Fibroblast of gingiva (primary cell): ENCODE measurements around the gene NECAB2.

Experiments used
- DNase-seq: peaks from one replicate; pipeline ENCODE4 v3.0.0-alpha.2; 2011; ENCODE audit warnings: low read depth

NECAB2 gene

DNA sequence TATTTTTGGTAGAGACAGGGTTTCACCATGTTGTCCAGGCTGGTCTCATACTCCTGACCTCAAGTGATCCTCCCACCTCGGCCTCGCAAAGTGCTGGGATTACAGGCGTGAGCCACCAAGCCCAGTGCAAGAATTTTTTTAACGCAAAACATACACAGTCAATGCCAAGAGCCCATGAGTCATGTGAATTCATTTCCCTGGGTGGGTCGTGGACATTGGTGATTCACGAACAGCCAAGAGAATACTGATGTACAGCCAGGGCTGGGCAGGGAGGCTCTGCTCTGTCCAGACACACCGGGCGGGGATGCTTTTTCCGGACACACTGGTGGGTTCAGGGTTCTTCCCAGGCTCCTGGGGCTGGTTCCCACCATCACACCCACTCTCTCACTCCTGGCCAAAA is 56.8 kb downstream of the NECAB2 start:
- DNase-seq, result peak; percentile 61

DNA sequence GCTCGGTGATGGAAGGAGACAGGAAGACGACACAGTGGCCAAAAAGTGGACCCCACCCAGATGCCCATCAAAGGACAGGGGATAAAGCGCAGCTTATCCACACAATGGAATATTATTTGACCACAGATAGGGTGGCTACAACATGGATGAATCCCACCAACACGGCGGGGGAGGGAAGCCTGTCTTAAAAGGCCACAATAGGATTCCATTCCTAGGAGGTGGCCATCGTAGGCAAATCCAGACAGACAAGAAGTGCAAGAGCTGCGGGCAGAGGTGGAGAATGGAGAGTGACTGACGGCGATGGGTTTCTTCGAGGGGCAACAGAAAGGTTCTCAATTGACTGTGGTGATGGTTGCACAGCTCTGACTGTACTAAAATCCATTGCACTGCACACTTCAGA is 58.6 kb downstream of the NECAB2 start:
- no peak for DNase-seq

DNA sequence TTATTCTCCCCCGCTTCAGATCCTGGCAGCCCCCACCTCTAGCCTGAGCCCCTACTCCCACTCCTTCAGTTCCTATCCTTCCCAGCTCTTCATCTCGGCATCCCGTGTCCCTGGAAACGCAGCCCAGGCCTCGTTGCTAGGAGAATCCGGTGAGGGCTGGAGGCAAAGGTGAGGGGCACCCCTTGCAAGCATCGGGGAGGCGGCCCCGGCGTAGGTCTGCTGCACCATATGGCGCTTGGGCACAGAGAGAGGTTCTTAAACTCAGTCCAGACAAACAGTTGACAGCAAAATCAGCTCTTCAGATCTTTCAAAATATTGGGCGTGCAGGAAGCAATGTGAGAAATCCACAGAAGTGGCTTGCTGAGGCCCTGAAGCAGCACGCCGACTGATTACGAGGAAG is 59.6 kb downstream of the NECAB2 start:
- no peak for DNase-seq

DNA sequence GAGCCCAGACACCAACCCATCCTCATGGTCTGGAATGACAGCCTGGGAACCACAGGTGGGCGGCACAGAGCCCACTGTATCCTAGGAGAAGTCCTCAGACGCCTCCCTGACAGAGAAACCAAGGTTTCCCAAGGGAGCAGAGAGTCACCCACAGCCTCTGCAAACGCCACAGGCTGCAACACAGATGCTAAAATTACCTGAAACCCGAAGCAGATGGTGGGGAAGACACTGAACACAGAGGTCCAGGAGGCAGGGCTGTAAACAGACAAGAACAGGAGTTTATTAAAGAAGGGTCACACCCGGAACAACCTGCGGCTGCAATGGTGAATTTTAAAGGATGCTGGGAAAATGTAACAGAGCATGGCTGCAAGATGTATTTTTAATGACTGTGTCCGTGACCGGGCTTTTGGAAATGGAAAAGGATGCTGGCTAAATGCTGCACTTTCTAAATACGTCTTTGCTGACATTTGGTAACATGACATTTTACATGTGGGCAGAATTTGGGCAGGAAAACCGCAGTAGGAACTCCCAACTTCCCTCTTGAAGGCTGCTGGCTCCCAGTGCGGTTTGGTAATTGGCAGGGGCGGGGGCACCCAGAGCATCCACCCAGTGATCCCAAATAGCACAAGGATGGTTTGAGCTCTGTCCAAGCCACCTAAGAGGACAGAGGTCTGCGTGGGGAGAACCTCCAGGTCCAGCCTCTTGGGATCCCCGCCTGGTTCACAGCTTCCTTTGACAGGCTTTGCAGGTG is 61.4 kb downstream of the NECAB2 start:
- DNase-seq, result no peak

DNA sequence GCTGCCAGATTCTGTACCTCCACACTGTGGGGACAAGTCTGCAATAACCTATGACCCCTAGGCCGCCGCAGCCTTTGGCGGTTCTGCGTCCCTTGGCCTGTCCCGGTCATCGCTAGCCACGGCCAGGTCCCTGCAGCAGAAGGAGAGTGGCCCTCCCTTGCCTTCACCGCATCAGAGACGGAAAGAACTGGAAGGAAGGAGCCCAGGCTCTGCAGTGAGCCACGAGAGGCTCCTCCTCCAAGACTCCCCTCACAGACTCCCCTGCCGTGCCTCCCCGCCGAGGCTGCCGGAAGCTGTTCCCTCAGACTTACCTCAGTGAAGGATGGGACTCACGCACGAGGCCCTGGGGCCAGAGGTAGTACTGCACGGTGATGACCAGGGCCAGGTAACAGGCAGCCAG is 63.5 kb downstream of the NECAB2 start:
- no peak for DNase-seq

DNA sequence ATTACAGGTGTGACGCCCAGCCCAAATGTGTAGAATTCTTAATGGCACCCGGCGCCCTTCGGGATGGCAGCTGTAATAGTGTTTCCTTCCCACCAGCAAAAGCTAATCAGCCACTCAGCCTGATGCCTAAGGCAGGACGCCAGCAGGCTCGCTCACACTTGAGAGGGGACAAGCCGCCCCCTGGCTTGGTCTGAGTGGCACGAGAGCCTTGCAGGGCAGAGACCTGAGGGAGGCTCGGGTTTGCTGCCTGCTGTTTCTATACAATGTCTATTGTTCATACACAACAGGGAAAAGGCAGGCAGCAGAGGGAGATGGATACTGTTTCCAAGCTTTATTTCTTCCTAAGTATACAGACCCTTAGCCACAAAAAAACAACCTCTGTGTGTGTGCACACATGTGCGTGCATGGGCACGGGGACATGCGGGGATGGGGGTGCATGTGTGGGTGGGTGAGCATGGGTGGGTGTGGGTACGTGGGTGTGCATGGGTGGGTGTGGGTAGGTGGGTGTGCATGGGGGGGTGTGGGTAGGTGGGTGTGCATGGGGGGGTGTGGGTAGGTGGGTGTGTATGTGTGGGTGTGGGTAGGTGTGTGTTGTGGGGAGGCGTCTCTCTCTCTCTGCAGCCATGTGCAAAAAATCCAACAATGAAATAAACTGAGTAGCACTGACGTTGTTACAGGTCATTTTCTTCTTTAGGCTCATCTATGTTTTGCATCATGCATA is 64.6 kb downstream of the NECAB2 start:
- no peak for DNase-seq

DNA sequence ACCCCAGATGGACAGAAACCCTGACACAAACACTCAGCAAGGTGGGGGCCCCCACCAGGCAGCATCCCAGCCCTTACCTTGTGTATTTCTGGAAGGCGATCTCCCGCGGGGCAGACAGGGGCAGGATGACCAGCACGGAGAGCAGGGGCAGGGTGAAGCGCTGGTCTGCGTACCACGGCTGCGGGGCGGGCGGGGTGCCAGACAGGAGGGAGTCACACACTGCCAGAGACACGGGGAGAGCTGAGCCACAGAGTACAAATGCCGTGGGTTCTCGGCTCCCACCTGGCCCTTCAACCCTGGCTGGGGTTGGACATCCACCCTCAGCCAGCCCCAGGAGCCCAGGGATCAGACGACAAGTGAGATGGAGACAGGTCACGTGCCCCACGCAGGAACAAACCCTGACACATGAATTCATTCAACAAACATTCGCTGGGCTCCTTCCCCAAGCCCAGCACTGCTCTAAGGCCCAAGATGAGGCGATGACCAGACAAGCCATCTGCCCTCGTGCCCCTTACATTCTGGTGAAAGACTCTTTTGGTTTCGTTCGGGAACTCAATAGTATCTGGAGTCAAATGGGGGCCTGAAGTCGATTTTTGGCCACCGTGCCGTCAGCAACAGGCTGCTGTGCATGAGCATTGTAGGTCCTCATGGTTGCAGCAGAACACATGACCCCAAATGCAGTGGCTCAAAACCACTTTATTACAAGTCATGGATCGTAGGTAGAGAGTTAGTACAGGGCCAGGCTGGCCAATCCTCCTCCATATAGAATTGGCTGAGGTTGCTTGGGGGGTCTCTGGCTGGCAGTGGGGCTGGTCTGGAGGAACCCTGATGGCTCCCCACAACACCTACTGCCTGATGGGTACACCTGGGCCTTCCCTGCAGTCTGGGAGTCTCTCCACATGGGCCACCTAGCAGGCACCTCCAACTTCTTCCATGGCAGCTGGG is 65.5 kb downstream of the NECAB2 start:
- DNase-seq, result no peak

DNA sequence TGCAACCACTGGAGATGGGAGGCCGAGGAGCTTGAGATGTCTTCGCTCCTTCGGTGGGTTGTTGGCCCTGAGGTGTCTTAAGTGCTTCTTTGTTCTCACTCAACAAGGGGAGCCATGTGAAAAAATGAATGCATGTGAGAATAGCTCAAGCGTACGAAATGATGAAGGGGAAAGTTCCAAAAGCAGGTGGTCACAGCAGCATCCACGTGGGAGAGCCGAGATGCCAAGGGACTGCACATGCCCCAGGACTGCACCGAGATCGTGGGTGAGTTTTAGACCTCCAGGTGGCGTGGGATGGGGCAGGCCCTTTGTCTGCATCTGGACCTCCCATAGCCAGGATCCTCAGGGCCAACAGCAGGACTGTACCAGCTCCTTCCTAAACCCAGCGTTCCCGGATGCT is 66.5 kb downstream of the NECAB2 start:
- no peak for DNase-seq

DNA sequence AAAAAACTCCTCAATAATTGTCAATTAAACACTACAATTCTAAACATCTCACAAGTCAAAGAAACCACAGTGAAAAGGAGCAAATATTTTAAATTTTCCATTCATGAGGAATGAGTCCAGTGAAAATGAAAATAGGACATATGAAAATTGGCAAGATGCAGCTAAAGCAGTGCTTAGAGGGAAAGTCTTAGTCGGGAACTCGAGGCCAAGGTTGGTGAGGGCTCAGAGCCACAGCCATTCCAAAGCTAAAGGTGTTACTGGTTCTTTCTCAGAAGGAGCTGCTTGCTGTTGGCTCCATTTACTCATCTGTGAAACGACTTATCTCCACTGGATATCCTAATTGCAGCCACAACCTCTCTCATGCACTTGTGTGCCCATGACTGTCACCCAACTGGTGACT is 68.1 kb downstream of the NECAB2 start:
- DNase-seq, result no peak

DNA sequence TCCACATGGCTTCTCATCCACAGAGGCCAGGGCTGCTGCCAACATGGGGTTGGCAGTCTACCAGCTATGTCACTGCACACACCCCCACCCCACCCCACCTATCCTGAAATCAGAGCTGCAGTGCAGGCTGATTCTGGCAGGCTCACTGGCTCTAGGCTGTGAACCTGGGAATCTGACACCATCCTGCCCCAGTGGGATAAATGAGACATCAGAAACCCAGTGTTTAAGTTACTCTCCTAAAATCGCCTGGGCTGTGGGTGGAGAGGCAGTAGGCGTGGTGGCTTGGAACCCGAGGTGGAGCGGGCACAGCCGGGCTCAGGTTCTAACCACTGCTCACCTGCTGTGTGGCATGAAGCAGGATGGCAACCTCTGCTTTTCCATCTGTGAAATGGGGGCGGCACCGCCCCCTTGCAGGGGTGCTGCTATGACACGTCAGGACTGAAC is 69.0 kb downstream of the NECAB2 start:
- no peak for DNase-seq

DNA sequence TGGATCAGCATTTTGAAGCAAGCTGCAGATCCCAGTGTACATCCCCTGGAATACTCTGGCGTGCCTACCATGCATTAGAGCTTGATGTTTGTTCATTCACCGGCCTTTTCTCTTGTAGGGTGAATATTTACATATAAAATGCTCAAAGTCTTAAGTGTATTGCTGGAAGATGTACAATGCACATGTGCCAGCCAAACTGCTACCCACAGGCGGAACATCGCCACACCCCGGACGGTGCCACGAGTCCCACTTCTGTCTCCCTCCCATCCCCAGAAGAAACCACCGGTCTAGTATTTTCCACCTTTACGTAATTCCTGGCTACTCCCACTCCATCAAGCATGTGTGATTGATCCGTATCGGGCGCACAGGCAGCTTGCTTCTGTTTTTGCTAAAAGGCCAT is 70.4 kb downstream of the NECAB2 start:
- no peak for DNase-seq

DNA sequence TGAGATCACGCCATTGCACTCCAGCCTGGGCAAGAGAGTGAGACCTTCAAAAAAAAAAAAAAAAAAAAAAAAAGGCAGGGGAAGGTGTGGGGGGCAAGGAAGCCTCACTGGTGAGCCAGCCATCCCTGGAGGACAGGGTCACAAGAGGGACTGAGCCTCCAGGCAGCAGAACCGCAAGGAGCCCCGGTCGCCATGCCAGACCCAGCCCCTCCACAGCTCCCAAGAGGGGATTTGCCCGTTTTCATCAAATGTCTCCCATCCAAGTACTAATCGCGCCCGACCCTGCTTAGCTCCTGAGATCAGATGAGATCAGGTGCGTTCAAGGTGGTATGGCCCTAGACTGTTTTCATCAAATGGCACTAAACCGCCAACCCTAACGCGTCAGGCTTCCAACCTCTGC is 71.7 kb downstream of the NECAB2 start:
- DNase-seq, result no peak

DNA sequence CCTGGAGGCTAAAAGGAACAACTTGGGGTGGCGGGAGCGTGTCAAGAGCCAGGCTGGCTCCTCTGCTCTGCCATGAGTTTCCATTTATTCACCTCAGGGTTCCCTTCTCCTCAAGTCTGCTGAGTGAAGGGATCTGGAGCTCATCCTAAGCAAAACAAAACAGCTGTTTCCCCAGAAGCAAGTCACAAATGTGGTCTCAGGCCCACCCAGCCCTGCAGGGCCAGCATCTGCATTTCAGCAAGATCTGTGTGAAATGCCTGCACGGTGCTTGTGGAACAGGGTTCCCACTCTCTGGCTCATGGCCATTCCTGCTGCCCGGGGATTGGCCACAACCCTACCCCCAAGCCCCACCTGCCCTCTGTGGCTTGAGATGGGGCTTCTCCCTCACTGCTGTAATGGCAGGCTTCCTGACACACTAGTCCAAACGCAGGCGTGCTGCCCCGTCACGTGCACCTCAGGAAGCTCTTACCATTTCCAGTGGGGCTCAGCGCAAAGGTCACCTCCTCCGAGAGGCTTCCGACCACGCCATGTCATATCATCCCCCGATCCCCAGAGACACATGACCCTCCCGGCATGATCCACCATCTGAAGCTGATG is 72.3 kb downstream of the NECAB2 start:
- DNase-seq, result no peak

DNA sequence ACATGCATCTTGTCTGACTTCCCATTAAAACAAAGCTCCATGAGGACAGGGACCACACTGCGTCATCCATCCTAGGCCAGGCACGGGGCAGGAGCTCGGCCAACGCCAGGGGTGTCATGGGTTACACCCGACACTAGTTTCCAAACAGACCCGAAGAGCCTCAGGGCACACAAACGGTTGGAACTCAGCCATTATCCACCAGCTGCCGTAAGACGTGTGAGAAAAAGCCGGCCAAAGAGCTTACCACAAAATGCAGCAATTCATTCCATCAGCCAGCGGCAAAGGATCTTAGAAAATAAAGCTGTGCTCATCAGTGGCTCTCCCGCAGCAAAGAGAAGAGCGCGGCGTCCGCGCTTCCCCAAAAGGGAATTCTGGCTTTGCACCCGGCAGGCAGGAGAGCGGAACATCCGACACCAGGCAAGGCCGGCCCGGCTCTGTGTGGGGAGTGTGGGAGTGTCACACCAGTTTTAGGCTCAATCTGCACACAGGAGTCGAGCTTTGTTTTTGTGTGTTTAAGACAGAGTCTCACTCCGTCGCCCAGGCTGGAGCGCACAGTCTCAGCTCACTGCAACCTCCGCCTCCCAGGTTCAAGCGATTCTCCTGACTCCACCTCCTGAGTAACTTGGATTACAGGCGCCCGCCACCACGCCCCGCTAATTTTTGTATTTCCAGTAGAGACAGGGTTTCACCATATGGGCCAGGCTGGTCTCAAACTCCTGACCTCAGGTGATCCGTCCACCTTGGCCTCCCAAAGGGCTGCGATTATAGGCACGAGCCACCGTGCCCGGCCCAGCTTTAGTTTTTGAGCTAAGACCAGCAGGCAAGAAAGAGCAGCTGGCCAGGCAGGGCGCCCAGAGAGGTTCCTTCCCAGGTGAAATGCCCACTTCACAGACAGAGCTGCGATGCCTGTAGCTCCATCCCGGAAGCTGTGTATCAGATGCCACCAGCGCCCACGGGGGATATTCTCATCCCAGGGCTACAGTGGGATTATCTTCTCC is 73.1 kb downstream of the NECAB2 start:
- DNase-seq, result peak; percentile 88

DNA sequence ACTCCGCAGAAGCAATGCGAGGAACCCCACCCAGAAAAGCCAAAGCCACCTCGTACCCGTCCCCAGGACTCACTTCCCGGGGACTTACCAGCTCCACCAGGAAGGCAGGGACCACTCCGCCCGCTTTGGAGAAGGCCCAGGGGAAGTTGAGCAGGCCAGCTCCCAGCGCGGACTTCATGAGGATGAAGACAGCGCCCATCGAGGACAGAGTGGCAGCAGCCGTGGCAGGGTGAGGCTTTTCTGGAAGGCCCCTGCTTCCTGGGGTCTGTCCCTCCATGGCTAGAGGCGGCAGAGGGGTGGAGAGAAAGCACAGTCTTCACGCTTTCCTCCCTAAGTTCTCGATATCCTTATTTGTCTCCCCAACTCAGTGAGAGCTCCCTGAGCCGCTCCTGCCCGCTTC is 73.8 kb downstream of the NECAB2 start:
- no peak for DNase-seq

DNA sequence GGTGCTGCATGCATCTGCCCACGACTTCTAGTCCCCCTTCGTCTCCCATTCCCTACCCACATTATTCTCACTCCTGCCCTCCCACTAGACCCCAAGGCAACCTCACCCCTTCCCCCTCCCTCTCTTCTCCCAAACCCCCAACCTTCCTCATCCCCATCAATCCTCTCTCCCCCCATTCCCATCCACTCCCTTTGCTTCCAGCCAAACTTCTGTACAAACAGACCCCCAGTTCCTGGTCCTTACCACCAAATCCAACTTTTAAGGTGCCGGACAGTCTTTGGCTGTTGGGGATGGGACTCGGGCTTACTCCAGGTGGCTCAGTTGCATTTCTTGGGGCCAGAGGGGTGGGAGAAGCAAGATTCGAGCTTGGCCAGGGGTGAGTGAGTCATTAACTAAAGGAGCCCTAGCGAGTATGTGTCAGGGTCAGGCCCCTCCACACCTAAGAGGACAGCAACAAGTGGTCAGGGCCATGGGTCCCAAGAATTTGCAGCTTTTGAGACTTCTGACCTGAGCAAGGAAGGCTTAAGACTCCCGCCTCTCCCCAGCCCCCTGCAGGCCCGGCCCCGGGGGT is 74.3 kb downstream of the NECAB2 start, which contains the start of gene SLC38A8:
TSS of gene SLC38A8 (minus strand) at position 488 of the 571 bp plus-strand sequence. CDS start 638 bp downstream, outside the sequence.
- no peak for DNase-seq

DNA sequence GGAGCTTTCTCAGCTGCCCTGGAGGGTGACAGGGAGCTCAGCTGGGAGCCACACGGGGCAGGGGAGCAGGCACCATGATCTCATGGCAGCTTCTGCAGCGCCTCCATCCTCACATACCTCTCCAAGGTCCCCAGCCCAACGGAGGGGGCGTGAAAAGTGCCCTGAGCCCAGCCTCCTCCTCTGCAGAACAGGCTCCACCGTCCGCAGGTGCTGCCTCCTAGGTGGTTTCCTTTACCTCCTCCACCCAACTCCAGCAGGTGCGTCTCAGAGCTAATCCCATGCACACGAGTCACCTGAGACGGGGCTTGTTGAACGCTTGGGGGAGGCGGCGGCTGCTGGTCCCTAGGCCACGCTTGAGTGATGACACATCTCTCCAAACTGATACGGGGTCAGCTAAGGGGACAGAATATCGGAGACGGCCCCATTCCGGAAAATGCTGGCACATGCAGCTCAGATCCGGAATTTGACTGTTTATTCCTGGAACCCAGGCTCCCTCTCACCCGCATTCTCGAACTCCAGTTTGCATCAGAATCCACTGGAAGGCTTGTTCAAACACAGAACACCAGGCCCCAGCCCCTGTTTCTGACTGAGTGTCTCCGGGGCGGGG is 74.9 kb downstream of the NECAB2 start:
- DNase-seq, result no peak

DNA sequence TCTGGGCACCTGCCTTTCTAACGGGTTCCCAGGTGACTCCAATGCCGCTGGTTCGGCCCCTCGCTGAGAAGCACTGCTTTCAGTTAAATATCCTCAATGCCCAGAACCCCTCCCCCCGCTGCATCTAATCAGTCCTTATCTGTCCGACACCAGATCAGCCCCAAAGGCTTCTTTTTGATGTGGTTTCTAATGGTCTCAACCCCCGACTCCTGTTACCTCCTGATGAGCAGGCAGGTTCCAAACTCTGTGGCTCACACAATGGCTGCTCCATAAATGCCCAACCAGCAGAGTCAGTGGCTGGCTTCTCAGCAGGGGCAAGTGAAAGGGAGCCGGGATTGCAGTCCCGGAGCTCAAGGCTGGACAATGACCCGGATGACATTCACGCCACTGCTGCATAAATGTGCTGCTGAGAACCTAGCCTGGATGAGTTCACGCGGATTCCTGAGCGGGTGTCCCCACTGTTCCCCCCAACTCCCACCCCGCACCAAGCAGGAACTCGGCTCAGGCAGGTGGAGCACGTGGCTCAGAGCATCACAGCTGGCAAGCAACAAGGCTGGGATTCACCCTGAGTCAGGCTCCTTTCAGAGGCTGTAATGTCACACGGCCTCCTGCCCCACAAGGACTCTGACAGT is 75.6 kb downstream of the NECAB2 start:
- DNase-seq, result no peak

DNA sequence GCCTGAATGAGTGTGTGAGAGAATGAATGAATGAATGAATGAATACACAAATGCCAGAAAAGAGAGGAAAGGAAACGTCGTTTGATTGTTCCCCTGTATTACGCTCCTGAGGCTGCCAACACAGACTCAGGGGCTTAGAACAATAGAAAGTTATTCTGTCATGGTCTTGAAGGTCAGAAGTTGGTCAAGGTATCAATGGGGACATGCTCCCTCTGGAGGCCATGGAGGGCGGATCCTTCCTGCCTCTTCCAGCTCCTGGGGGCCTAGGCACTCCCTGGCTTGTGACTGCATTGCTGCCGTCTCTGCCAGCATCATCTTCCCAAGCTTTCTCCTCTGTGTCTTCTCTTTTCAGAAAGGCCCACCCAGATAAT is 76.1 kb downstream of the NECAB2 start:
- peak; percentile 14 for DNase-seq
